Measurements from ENCODE around the gene LRRC37B. TPM values are rescaled to one million over a fixed set of nuclear protein-coding genes. Genes with fewer than 3 reads are reported as not detected.

Gene LRRC37B
- polyA plus RNA-seq, 2 of the 4 experiments (the other 2 are of a cell fraction): 8.3 to 17.9 TPM

GRCh38 chr17:32016231-32016630 is 9.0 kb downstream of the LRRC37B start:
- TF ChIP-seq NPAS2 (CRISPR knock-in tag; IDR thresholded peaks at IDR 0.05; ENCODE audit: borderline replicate concordance): no peak
- TF ChIP-seq FOXS1 (CRISPR knock-in tag; IDR thresholded peaks at IDR 0.05): no peak
- no peak for TF ChIP-seq RARB (CRISPR knock-in tag; IDR thresholded peaks at IDR 0.05)
- TF ChIP-seq HOXA7 (CRISPR knock-in tag; IDR thresholded peaks at IDR 0.05): no peak
- no peak for TF ChIP-seq HMGXB4 (CRISPR knock-in tag; IDR thresholded peaks at IDR 0.05; ENCODE audit: borderline replicate concordance)
- TF ChIP-seq RAD21 (conservative IDR thresholded peaks at IDR 0.05 in 1 of 2, IDR thresholded peaks at IDR 0.05 in 1 of 2): no peak
- H3K4me1 ChIP-seq: peaks cover 9% of the 10 kb centered on the region; the same call in 2 of the 3 replicates
- H3K4me2 ChIP-seq: no peak overlapping the region
- H3K9me3 ChIP-seq: no peaks in the 10 kb centered on the region
- ChIA-PET POLR2A (no interaction called here), CTCF (interaction anchor here (1.3 kb wide), 2 partner anchors 9 to 122 kb away, joined by 3 to 7 read pairs; partner anchors contain the start of gene LRRC37B)
- no peak for ATAC-seq
- no peak overlapping the region for H3K27ac ChIP-seq
- FAIRE-seq: no peak
- DNase-seq (ENCODE audit: low read depth in 1 of 2, low spot score in 1 of 2): no peak
- H3K4me3 ChIP-seq: no peak overlapping the region
- WGBS (ENCODE audit: missing lambda C conversion rate): 91% methylated on average over 7 of the region's 7 CpGs

GRCh38 chr17:32019228-32019627 is 12.0 kb downstream of the LRRC37B start:
- TF ChIP-seq ELK1 (IDR thresholded peaks at IDR 0.05; ENCODE audit: low read depth, low read length): no peak
- no peak for TF ChIP-seq EP300 (IDR thresholded peaks at IDR 0.05)
- no peak for DNase-seq (ENCODE audit: low read depth in 1 of 2, low spot score in 1 of 2)
- Histone ChIP-seq H3K9me3 (no peaks in the 10 kb centered on the region), H3K27ac (no peak overlapping the region), H3K4me1 (peaks cover 9% of the 10 kb centered on the region; the same call in 2 of the 3 replicates), H3K4me3 (no peak overlapping the region), H3K4me2 (no peak overlapping the region)
- WGBS (ENCODE audit: missing lambda C conversion rate): 93% methylated on average over 1 of the region's 1 CpG
- FAIRE-seq: no peak
- ChIA-PET CTCF (interaction anchor here (0.5 to 3.3 kb wide), 2 partner anchors 11 to 601 kb away, joined by 3 to 19 read pairs; partner anchors contain the start of gene LRRC37B), POLR2A (interaction anchor here (1.5 kb wide), 1 partner anchor 12 kb away, joined by 3 read pairs; the partner anchor contains the start of gene LRRC37B)
- no peak for ATAC-seq

- no peak overlapping the region for H3K4me2 ChIP-seq
- ChIA-PET POLR2A (no interaction called here), CTCF (interaction anchor here (1.1 kb wide), 2 partner anchors 13 to 14 kb away, joined by 3 to 4 read pairs; partner anchors contain the start of gene LRRC37B)
- no peak overlapping the region for H3K4me3 ChIP-seq
- no peak for FAIRE-seq
- no peaks in the 10 kb centered on the region for H3K4me1 ChIP-seq
- DNase-seq (ENCODE audit: low read depth in 1 of 2, low spot score in 1 of 2): no peak
- no peak overlapping the region for H3K27ac ChIP-seq
- ATAC-seq: no peak
- H3K9me3 ChIP-seq: no peaks in the 10 kb centered on the region
- WGBS (ENCODE audit: missing lambda C conversion rate): 93% methylated on average over 15 of the region's 16 CpGs
- TF ChIP-seq RCOR1 (IDR thresholded peaks at IDR 0.05; ENCODE audit: low read depth, low read length) (no peak), RFX5 (IDR thresholded peaks at IDR 0.05) (no peak), PBX3 (IDR thresholded peaks at IDR 0.05) (no peak), EHMT2 (IDR thresholded peaks at IDR 0.05; ENCODE audit: low read depth) (no peak), MAX (IDR thresholded peaks at IDR 0.05) (no peak), PHF8 (IDR thresholded peaks at IDR 0.05; ENCODE audit: borderline replicate concordance, low read depth) (no peak)
Observed at GRCh38 chr17:32020943-32021614, 13.9 kb downstream of the LRRC37B start.
